GM12872 (cell line): ENCODE measurements around the gene MACROD2.

Source experiments
- CTCF ChIP-seq: IDR thresholded peaks from 3 replicates; pipeline ENCODE4 v1.5.1; 2011; ENCODE audit warnings: low read depth, mild to moderate bottlenecking, low read length, moderate library complexity; ENCODE audit not compliant: insufficient read depth

The MACROD2 gene

GRCh38 chr20:16054985-16055384 lies 2059.7 kb downstream of the MACROD2 start:
- TF ChIP-seq CTCF = no peak

DNA sequence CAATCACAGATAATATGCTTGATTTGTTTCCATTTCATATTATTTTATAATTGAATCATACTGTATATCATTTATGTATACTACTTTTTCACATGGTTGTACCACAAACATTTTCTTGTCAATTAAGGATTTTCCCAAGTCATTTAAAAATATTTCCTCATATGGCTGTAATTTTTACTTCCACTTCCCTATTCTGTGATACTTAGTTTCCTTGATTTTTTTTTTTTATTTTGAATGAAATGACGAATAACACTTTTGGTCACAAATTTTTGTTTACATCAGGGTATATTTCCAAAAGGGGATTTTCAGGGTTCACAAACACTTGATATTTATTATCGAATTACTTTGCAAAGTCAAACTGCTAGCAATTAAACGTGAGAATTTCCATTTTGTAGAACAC lies 2062.3 kb downstream of the MACROD2 start:
- TF ChIP-seq CTCF = no peak

DNA sequence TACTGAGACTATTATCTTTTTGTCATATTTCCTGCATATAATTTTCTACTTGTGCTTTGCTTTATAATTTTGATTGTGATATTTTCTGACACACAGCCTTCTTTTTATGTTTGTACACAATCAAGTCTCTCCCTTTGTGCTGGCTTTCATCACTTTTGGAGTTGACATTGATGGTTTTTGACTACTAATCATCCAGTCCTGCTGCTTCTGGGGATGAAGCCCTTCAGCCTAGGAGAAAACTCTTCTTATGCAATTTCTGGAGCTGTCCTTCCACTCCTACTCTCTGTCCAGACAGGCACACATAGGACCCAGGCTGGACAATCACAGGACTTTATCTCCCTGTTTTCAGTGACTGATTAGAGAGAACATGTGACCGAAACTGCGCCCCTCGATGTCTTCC lies 2063.0 kb downstream of the MACROD2 start:
- TF ChIP-seq CTCF = no peak

DNA sequence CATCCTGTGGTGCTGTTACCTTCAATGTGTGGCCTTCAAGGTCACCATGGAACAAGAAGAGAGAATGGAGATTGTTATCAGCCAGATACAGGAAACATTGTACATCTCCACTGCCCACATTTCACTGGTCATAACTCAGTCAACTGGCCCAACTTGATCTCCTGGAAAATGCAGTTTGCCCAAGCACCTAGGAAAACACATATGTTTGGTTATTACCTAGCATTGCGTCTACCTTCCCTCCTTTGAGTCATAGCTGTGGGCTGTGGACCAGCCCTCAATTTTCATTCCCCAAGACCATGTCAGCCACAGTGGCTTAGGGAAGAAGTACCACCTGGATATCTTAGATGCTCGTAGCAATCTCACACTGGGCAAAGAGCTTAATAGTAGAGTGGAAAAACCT lies 2064.5 kb downstream of the MACROD2 start:
- TF ChIP-seq CTCF = no peak

DNA sequence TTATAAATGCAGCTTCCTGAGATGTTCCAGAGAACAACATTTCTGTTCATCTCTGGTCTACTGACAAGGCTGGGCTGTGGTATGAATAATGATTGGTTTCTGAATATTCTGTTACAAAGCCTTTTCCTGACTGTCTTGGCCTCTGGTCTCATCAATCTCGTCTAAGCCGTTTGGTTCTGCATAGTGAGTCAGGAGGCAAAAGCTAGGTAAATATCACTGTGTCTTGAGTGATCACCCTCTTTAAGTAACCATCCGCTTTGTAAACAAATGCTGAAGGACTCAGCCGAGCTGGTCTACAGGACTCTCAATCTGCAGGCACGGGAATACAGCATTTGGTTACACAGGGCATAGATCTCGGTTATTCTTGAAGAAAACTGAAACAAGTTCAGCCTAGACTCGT lies 2066.0 kb downstream of the MACROD2 start:
- no peak for TF ChIP-seq CTCF

- TF ChIP-seq CTCF = no peak
Measured at GRCh38 chr20:16062661-16063581, 2067.6 kb downstream of the MACROD2 start.

DNA sequence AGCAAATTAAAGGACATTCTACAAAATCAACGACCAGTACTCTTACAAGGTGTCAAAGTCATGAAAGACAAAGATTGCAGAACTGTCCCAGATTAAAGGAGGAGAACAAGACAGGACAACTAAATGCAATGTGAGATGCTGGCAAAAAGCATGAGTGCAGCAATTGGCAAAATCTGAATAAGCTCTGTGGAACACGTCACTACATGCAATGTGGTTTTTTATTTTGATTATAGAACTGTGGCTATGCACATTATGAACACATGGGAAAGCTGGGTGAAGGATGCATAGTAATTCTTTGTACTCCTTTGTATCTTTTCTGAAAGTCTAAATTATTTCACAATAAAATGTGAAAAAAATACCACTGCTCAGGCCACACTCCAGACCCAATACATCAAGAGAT lies 2068.6 kb downstream of the MACROD2 start:
- no peak for TF ChIP-seq CTCF
